ENCODE data around the gene WDFY1. TPM values are rescaled to one million over a fixed set of nuclear protein-coding genes. Genes with fewer than 3 reads are reported as not detected.

The WDFY1 gene
- total RNA-seq, 1 experiment from 2014 or later: 123 TPM

GRCh38 chr2:223835701-223836532 lies 109.2 kb downstream of the WDFY1 start:
- intact Hi-C loops (cut with micrococcal nuclease; ENCODE audit: unreplicated experiment): loop anchor here (5.0 kb wide), 1 partner anchor 54 kb away; no protein-coding TSS in a partner anchor
- BruUV-seq (replicated peaks): no TSS peak
- peaks cover 51% of the 10 kb centered on the region for H3K4me1 Mint-ChIP-seq (ENCODE audit: low read depth, unreplicated experiment)
- ChIA-PET POLR2A (interaction anchor here (2.2 kb wide), 1 partner anchor 25 kb away, joined by 8 read pairs; no protein-coding TSS in a partner anchor), CTCF (interaction anchor here (2.5 kb wide), 1 partner anchor 25 kb away, joined by 11 read pairs; no protein-coding TSS in a partner anchor)
- H3K36me3 Mint-ChIP-seq (ENCODE audit: insufficient read depth, unreplicated experiment): peaks cover 70% of the 10 kb centered on the region
- H3K27ac Mint-ChIP-seq (ENCODE audit: unreplicated experiment): peak overlapping the region; percentile 75
- TF ChIP-seq CTCF (IDR thresholded peaks at IDR 0.05; ENCODE audit: insufficient read depth in 1 of 2, low read depth in 1 of 2, low read length in 1 of 2, severe bottlenecking in 1 of 2, unreplicated experiment in 1 of 2): no peak
- peak overlapping the region; percentile 80 for H3K4me3 ChIP-seq (ENCODE audit: low read depth, low read length)
- no peaks in the 10 kb centered on the region for H3K9me3 ChIP-seq
- H3K4me1 ChIP-seq: peaks cover 51% of the 10 kb centered on the region
- no peak for DNase-seq
- H3K4me3 Mint-ChIP-seq (ENCODE audit: unreplicated experiment): peak overlapping the region; percentile 90
- H3K27me3 Mint-ChIP-seq (ENCODE audit: insufficient read depth, unreplicated experiment): no peaks in the 10 kb centered on the region
- no peaks in the 10 kb centered on the region for H3K9me3 Mint-ChIP-seq (ENCODE audit: unreplicated experiment)
- no peaks in the 10 kb centered on the region for H3K36me3 ChIP-seq (ENCODE audit: control insufficient read depth, insufficient read depth, low read length)
- no peaks in the 10 kb centered on the region for H3K27me3 ChIP-seq (replicated peaks; ENCODE audit: control insufficient read depth, insufficient read depth, low read length)

GRCh38 chr2:223834431-223834830 lies 110.7 kb downstream of the WDFY1 start:
- POLR2A ChIA-PET: no interaction called here
- H3K9me3 ChIP-seq: no peaks in the 10 kb centered on the region
- Mint-ChIP-seq H3K36me3 (ENCODE audit: insufficient read depth, unreplicated experiment) (peaks cover 81% of the 10 kb centered on the region), H3K27me3 (ENCODE audit: insufficient read depth, unreplicated experiment) (no peaks in the 10 kb centered on the region), H3K9me3 (ENCODE audit: unreplicated experiment) (no peaks in the 10 kb centered on the region), H3K4me1 (ENCODE audit: low read depth, unreplicated experiment) (peaks cover 51% of the 10 kb centered on the region), H3K27ac (ENCODE audit: unreplicated experiment) (no peak overlapping the region), H3K4me3 (ENCODE audit: unreplicated experiment) (no peak overlapping the region)
- intact Hi-C loops (cut with micrococcal nuclease; ENCODE audit: unreplicated experiment): no loop called here
- no peak overlapping the region for H3K4me3 ChIP-seq (ENCODE audit: low read depth, low read length)
- no peaks in the 10 kb centered on the region for H3K36me3 ChIP-seq (ENCODE audit: control insufficient read depth, insufficient read depth, low read length)
- H3K27me3 ChIP-seq (replicated peaks; ENCODE audit: control insufficient read depth, insufficient read depth, low read length): no peaks in the 10 kb centered on the region
- no peak for DNase-seq
- CTCF ChIA-PET: interaction anchor here (2.5 kb wide), 1 partner anchor 27 kb away, joined by 11 read pairs; no protein-coding TSS in a partner anchor
- no TSS peak for BruUV-seq (replicated peaks)
- TF ChIP-seq CTCF (IDR thresholded peaks at IDR 0.05; ENCODE audit: insufficient read depth in 1 of 2, low read depth in 1 of 2, low read length in 1 of 2, severe bottlenecking in 1 of 2, unreplicated experiment in 1 of 2): no peak
- H3K4me1 ChIP-seq: peaks cover 46% of the 10 kb centered on the region

- POLR2A ChIA-PET: no interaction called here
- no TSS peak for BruUV-seq (replicated peaks)
Measured at GRCh38 chr2:223832241-223832903, 112.8 kb downstream of the WDFY1 start.

More at GRCh38 chr2:223832241-223832903, 112.8 kb downstream of the WDFY1 start:
- CTCF ChIA-PET: no interaction called here
- no peak for TF ChIP-seq CTCF (IDR thresholded peaks at IDR 0.05; ENCODE audit: insufficient read depth in 1 of 2, low read depth in 1 of 2, low read length in 1 of 2, severe bottlenecking in 1 of 2, unreplicated experiment in 1 of 2)
- intact Hi-C loops (cut with micrococcal nuclease; ENCODE audit: unreplicated experiment): no loop called here
- Histone ChIP-seq H3K27me3 (replicated peaks; ENCODE audit: control insufficient read depth, insufficient read depth, low read length) (no peaks in the 10 kb centered on the region), H3K4me3 (ENCODE audit: low read depth, low read length) (no peak overlapping the region), H3K9me3 (no peaks in the 10 kb centered on the region), H3K36me3 (ENCODE audit: control insufficient read depth, insufficient read depth, low read length) (peaks cover 1% of the 10 kb centered on the region; the same call in 1 of the 2 replicates), H3K4me1 (peaks cover 43% of the 10 kb centered on the region)
- Mint-ChIP-seq H3K27me3 (ENCODE audit: insufficient read depth, unreplicated experiment) (no peaks in the 10 kb centered on the region), H3K4me1 (ENCODE audit: low read depth, unreplicated experiment) (peaks cover 38% of the 10 kb centered on the region), H3K4me3 (ENCODE audit: unreplicated experiment) (no peak overlapping the region), H3K36me3 (ENCODE audit: insufficient read depth, unreplicated experiment) (peaks cover 91% of the 10 kb centered on the region), H3K9me3 (ENCODE audit: unreplicated experiment) (no peaks in the 10 kb centered on the region), H3K27ac (ENCODE audit: unreplicated experiment) (peak overlapping the region; percentile 83)
- DNase-seq: no peak

Measured in Caco-2 (cell line).